Measurements from ENCODE around the gene LCN12.

Gene LCN12

DNA sequence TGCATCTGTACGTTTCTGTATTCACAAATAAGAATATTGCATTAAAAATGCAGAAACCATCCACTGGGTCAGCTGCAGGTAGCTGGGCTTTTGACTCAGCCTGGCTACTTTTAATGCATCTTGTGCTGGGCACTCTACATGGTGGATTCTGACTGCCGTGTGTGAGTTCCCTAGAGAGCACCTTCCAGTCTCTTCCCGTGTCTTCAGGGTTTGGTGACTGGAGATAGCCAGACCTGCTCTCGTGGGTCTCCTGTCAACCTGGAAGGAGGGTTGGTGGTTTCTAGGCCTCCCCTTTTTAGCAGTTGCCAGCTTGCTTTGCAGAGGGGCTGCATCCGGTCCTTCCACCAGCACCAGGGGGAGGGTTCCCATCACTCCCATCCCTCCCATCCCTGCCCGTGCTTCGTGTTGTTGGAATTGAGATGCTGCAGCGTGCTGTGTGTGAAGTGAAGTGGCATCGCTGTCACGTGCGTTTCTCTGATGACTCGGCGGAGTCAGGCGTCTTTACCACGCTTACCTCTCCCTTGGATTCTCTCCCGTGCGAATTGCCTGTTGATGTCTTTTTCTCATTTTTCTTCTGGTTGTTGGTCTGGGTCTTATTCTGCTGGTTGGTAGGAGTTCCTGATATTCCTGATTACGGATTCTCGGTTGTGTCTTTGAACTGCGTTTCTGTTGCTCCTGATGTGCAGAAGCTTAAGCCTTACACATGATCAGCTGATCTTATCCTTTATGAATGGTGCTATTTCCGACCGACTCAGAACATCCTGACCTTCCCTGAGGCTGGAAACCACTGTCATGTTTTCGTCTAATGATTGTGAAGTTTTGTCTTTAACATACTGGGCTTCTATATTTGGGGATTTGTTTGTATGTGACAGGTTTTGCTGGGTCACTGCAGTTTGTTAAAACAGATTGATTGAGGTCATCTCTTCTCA, 24.5 kb upstream of the LCN12 start:
- DNase-seq (ENCODE audit: low read depth) = no peak

DNA sequence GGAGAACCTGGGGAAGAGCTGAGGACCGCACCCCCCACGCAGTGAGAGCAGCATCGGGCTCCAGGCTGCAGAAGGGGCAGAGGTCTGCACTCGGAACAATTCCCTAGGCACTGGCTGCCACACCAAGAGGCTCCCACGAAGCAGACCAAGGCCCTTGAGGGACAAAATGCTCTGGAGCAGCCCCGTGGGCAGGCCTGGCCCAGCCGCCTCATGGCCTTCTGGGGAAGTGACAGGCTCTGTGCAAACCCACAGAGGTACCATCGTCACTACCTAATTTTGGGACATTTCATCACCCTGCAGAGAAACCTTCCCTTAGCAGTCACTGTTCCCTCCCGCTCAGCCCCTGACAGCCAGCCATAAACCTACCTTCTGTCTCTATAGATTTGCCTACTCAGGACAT, 23.5 kb upstream of the LCN12 start:
- no peak for DNase-seq (ENCODE audit: low read depth)

DNA sequence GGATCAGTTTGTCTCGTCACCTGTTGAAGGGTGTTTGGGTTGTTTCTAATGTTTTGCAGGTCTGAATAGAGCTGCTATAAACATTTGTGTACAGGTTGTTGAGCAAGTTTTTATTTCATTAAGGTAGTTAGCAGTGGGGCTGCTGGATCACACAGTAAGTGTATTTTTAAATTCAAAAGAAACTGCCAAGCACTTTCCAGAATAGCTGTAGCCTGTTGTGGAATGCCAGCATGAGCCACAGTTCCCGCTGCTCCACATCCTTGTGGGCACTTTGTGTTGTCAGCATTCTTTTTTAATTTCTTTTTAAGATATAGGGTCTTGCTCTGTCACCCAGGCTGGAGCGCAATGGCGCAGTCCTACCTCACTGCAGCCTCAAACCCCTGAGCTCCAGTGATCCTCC, 22.1 kb upstream of the LCN12 start:
- DNase-seq (ENCODE audit: low read depth) = no peak

DNA sequence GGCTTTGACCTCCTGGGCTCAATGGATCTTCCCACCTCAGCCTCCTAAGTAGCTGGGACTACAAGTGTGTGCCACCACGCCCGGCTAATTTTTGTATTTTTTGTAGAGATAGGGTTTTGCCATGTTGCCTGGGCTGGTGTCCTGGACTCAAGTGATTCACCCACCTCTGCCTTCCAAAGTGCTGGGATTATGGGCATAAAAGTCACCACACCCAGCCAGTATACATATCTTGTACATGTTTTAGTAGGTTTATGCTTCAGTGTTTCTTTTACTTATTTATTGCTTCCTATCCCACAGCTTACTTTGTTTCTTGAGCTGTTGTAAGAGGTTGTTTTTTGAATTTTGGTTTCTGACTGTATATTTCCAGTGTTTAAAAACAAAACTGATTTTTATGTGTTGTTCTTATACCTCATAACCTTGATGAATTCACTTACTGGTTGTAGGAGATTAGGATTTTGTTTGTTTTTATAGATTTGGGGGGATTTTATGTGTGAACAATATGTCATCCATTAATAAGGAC, 20.4 kb upstream of the LCN12 start:
- no peak for DNase-seq (ENCODE audit: low read depth)

DNA sequence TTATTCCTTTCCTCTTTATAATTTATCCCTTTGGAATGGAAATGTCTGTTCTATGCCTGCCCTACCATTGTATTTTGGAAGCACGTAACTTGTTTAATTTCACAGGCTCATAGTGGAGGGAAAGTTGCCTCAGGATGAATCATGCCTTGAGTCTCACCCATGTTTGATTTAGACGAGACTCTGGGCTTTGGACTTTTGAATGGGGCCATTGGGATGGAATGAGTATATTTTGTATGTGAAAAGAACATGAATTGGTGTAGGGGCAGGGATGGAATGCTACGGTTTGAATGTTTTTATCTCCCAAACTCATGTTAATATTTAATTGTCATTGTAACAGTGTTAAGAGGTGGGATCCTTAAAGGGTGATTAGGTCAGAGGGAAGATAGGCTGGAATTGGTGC, 17.8 kb upstream of the LCN12 start:
- DNase-seq (ENCODE audit: low read depth) = no peak

DNA sequence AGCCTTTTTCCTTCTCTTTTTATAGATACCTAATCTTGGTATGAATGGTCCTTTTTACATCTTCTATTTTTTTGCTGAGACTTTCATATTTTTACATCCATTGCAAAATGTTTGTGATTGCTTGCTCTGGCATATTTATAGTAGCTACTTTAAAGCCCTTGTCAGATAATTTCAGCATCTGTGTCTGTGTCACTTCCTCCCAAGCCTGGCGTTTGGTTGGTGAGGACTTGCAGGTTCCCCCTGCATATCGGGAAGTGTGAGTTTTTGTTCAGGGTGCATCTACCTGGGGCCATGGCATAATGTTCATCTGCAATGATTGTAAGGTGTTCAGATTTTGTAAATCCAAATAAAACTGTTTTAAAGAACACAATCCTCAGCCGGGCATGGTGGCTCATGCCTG, 16.4 kb upstream of the LCN12 start:
- no peak for DNase-seq (ENCODE audit: low read depth)

DNA sequence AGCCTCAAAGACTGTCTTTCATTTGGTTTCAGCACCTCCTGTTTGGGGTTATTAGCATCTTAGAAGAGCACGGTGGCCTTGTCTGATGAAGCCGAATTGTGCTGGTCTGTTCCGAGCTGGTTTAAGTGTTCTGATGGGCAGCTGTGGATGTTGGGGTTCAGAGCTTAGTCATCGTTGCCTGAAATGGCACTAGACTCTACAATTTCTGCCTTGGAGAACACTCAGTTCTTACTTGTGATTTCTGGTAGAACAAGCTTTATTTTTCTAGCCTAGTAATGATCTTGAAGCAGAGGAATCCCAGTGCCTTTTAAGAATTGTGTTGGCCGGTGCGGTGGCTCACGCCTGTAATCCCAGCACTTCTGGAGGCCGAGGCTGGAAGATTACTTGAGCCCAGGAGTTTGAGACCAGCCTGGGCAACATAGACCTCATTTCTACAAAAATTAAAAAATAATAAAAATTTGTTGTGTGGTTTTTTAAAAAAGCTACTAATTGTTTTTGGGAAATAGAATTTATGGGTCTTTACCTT, 15.4 kb upstream of the LCN12 start:
- no peak for DNase-seq (ENCODE audit: low read depth)

DNA sequence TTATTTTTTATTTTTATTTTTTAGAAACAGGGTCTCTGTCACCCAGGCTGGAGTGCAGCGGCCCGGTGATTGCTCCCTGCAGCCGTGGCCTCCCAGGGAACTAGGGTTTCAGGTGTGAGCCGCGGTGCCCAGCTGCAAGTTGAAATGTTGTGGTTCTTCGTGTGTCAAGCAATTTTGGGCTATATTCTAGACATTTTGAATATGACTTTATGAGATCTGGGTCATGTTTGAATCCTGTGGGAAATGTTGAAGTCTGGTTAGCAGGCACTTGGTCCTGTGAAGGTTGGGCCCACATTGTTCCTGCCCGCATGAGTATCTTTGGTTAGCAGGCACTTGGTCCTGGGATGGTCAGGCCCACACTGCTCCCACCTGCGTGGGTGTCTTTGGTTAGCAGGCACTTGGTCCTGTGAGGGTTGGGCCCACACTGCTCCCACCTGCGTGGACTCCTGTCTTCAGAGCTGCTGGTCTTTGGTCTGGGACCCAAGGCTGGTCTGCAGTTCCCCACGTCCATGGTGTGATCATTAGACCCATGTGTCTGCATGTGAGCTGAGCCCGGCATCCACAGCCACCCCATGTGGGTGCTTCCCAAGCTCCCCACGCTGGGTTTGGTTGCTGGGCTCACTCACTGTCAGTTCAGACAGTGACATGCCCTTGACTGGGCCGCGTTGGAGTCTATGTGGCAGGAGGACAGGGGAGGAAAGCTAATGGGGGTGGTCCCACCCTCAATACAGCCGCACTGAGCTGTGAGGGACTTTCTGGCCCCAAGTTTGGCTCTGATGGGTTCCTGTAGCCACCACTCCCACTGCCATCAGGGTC, 14.7 kb upstream of the LCN12 start:
- DNase-seq (ENCODE audit: low read depth) = no peak

DNA sequence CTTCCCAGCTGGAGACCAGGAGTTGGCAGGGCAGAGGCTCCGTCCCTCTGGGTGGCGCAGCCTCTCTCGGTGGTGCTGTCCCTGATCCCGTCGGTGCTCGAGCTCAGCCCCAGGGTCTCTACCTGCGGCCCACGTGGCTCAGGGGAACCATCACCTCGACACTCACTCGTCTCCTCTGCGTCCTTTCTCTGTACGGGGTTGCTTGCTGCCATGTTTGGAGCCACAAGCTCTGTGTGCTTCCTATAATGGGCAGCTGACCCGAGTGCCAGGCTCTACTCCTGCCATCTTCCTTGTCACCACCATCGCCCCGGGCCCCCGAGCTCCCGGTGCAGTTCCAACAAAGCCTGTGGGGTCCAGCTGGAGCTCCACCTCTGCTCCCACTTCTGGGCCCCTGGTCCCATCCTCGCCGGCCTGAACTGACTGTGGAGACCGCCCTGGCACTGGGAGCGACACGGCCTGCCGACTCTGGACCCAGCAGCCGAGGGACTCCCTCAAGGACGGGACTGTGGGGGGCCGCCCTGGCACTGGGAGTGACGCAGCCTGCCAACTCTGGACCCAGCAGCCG, 12.6 kb upstream of the LCN12 start:
- no peak for DNase-seq (ENCODE audit: low read depth)

DNA sequence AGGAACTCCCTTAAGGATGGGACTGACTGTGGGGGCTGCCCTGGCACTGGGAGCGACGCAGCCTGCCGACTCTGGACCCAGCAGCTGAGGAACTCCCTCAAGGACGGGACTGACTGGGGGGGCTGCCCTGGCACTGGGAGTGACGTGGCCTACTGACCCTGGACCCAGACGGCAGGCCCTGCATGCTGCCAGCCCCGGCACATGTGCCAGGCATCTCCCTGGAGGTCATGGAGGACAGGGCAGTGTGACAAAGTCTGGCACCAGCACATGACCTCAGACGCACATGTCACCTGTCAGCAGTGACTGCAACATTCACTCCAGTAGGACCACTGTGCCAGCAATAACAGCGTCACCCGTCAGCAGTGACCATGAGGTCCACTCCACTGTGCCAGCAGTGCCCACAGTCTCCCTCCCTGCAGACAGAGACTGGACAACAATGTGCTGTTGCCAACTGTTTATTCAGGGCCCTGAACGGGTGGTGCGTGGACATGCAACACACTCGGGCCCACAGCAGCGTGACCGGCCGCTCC, 12.0 kb upstream of the LCN12 start:
- no peak for DNase-seq (ENCODE audit: low read depth)

DNA sequence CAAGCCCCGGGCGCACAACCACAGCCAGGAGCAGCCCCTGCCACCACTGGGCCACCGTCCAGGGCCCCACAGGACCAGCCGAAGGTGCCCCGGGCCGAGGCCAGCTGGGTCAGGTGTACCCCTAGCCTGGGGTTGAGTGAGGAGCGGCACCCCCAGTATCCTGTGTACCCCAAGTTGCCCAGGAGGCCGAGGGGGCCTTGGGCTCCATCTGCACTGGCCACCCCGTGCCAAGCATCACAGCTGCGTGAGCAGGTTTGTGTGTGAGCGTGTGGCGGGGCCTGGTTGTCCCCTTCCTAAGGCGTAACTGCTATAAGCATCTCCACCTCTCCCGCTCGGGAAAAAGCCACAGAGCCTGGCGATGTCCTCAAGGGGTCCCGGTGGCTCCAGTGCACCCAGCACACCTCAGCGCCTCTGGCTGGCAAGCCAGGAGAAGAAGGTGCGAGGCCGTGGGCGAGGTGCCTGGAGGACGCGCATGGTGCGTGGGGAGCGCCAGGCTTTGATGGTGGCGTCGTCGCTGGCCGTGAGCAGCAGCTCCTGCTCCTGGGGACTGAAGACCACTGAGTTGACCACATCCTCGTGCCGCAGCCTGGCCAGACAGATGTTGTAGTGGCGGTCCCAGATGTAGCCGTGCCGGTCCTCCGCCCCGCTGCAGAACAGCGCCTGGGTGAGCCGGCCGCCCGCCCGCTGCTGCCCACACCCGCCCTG, 11.4 kb upstream of the LCN12 start:
- DNase-seq (ENCODE audit: low read depth) = no peak

DNA sequence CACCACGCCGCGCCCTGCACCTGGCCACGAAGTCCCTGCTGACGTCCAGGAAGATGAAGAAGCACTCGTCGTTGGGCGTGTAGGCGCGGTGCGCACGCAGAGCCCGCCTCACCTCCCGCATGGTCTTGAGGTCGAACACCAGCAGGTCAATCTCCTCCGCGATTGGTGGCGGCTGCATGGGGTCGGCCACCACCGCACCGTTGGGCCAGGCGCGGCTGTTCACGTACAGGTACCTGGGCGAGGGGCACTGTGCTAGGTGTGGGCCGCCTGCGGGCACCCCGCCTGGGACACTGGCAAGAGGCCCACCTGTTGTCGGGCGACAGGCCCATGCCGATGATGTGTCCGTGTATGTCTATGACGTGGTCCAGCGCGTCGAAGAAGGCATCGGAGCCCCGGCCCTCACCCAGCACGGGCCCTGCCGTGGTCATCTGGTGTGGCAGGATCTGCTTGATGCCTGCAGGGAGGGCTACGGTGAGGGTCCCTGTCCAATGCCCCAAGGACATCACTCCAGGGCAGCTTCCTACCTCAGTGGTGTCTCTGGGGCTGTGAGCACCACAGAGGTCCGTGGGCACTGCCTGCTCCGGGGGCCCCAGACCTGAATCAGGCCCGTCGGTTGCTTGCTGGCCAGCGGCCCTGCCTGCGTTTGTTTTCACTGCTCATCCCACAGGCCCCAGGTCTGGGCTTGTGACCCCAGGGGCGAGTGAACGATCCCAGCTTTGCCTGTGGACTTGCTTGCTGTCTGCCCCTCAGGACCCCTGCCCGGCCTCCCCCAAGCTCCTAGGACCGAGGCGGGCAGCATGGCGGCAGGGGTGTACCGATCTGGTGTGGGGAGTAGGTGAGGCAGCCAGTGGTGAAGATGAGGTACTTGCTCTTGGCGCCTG, 10.6 kb upstream of the LCN12 start:
- no peak for DNase-seq (ENCODE audit: low read depth)

DNA sequence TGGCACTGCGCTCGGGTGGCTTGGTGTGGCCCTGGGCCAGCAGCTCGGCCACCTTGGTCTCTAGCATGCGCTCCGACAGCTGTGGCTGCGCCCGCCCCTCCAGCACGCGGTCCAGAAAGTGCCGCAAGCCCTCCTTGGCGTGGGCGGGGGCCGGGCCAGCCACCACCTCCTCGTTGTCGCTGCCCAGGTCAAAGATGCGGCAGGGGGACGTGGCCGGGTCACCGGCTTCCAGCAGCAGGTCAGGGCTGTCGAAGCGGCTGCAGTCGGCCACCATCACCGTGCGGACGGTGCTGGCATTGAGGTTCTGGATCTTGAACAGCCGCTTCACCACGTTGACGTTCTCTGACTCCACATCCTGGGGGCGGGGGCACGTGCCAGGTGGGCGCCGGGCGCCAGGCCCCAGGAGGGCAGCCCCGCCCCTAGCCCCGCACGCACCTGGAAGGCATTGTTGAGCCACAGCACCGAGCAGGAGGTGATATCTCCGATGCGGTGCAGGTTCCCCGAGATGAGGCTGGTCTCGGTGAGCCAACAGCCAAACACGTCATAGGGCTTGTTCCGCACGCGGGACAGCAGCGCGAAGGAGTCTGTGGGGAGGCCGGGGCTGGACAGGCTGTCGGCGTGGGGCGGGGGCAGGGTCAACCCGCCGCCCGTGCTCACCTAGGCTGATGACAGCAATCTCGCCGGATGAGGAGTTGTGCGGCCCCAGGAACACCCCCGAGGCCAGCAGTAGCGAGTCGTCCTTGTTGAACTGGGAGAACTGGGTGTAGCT, 9.8 kb upstream of the LCN12 start:
- no peak for DNase-seq (ENCODE audit: low read depth)

DNA sequence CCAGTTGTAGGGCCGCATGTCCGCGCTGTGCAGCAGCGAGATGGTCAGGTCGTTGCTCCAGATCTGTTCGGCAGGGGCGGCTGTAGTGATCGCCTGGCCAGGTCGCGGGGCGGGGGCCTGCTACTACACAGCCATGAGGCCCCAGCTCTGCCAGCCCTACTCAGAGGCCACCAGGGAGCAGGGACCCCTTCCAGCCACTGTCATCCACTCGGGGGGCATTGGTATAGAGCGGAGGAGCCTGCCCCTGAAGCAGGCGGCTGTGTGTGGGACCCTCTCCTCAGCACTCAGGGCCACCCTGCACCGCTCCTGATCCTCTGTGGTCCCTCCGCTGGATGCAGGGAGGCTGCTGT, 9.2 kb upstream of the LCN12 start:
- no peak for DNase-seq (ENCODE audit: low read depth)

DNA sequence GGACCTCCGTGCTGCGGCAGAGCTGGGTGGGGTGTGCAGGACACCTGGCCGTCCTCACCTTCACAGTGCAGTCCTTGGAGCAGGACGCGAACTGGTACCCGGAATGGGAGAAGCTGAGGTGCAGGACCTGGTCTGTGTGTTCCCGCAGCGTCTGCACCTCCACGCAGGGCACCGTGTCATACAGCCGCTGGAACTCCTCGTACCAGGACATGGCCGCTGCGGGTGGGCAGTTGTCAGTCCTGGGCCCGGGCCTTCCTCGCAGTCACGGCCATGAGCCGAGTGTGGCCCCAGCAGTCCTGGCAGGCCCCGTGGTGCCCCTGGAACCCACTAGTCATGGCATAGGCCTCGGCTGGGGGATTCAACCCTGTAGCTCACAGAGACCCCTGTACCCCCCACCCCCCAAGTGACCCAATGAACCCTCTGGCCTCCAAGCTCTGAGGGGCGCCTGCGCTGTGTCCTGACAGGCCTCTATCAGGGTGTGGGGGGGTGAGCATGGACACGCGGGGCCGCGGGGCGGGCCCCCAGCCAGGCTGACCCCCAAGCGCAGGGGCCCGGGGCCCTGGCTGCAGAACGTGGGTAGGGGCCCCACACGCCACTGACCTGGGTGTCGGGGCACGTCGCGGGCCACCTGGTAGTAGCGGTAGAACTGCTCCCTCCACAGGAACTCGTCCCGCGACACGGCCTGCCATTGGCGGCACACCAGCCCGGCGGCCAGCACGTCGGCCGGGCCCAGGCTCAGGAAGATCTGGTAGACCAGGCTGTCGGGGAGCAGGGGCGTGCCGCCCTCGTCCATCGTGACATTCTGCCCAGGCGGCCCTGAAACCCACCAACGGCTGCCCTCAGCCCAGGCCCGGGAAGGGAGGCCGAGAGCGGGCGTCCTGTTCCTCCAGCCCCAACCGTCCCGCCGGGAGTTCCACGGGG, 8.5 kb upstream of the LCN12 start:
- DNase-seq (ENCODE audit: low read depth) = peak; percentile 37

DNA sequence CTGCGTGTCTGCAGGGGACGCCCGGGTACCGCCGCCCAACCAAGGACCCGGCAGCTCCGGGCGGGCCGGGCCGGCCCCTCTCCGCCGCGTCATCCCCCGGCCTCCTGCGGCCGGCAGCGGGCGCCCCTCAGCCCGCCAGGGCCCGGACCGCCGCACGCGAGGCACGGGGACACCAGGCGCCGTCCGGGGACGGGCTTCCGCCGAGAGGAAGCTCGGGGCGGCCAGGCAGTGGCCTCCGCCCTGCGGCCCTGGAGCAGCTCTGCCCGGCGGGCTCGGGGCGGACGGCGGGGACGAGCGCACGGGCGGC, 7.9 kb upstream of the LCN12 start:
- DNase-seq (ENCODE audit: low read depth) = no peak

DNA sequence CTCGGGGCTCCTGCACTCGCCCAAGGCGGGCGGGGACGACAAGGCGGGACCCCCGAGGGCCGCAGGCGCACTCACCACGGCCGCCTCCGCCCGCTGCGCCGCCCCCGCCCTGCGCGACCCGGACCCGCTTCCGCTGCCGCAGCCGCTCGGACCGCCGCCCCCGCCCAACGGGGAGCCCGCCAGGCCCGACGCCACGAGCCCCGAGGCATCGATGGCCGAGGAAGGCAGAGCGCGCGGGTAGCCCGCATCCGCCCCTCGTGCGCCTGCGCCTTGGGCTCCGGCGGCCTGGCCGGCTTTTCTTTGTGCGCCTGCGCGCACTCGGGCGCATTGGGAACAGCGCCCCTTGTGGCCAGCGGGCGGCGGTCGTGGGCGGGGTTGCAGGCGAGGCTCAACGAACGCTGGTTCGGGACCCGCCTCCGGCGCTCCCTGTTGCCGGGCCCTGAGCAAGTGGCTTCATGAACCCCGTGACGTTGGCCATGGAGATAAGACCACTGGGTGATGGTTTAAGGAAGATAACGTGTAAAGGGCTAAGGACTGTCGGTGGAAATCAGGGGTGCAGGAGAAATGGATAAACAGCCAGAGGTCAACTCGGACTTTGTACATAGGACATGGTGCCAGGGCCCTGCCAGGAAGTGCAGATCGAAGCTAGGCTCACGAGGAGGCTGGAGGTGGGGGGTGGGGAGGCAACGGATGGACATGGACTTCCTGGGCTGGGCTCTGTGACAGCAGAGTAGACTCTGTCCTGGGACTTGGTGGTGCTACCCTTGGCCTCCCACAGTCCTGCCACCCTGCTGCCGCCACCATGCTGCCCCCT, 7.3 kb upstream of the LCN12 start, which contains the start of the genes C8G and FBXW5:
Gene C8G, plus strand, starts transcription at position 725 of the 814 bp plus-strand sequence. Its CDS starts 78 bp downstream, at position 803.
Gene FBXW5, minus strand, starts transcription at position 220 of the 814 bp plus-strand sequence. CDS start 655 bp downstream, outside the sequence.
- DNase-seq (ENCODE audit: low read depth) = peak; percentile 98
